GM12875 (cell line): ENCODE measurements around the gene ACER2.

Source experiments
- H3K4me3 ChIP-seq: one replicate; pipeline ENCODE4 v1.5.1; 2011; ENCODE audit warnings: low read depth, low read length, control low read depth
- TF ChIP-seq, protein P1 (sequence below): IDR thresholded peaks from 2 replicates; pipeline ENCODE4 v1.5.1; 2011; ENCODE audit warnings: low read depth, mild to moderate bottlenecking, control low read depth, inconsistent platforms, low read length, moderate library complexity, borderline replicate concordance; ENCODE audit not compliant: insufficient read depth

ACER2 gene

DNA sequence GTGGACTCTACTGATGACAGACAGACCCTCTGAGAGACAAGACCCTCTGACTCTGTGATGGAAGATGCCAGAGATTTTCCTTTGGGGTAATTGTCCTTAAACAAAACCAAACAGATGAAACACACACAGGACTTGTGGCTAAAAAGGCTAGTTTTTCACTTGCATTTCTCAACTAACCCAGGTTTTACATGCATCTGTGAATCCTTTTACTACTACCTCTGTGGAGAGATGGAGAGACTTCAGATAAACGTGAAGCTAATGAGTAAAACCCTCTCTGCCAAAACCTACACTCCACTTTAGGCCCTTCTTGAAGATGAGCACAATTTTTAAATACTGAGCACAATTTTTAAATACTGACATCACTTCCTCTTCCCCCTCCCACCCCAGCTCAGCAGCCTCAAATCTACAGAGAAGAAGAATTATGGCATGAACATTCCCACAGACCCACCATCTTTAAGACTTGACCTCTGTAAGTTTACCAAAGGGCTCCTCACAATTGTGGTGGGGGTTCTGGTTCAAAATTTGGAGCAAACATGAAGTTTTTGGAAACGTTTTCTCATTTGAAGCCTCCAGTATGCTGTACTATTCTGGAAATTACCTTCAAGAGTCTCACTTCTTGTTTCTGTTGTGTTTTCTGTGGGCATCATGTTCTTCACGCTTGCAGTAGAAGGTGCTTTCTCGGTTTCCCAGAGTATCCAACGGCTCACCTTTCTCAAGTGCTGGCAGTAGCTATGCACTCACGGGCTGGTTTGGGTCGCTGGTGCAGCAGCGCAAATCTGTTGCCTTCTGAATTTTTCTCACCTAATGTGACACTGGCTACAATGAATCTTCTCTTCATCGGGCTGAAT is 42.7 kb downstream of the ACER2 start:
- TF ChIP-seq, protein P1, sequence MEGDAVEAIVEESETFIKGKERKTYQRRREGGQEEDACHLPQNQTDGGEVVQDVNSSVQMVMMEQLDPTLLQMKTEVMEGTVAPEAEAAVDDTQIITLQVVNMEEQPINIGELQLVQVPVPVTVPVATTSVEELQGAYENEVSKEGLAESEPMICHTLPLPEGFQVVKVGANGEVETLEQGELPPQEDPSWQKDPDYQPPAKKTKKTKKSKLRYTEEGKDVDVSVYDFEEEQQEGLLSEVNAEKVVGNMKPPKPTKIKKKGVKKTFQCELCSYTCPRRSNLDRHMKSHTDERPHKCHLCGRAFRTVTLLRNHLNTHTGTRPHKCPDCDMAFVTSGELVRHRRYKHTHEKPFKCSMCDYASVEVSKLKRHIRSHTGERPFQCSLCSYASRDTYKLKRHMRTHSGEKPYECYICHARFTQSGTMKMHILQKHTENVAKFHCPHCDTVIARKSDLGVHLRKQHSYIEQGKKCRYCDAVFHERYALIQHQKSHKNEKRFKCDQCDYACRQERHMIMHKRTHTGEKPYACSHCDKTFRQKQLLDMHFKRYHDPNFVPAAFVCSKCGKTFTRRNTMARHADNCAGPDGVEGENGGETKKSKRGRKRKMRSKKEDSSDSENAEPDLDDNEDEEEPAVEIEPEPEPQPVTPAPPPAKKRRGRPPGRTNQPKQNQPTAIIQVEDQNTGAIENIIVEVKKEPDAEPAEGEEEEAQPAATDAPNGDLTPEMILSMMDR = no peak
- H3K4me3 ChIP-seq = peak overlapping the region; percentile 37

- TF ChIP-seq, protein P1 = no peak
- no peak overlapping the region for H3K4me3 ChIP-seq
These were observed 47.6 kb downstream of the ACER2 start for GRCh38 chr9:19456426-19456825.

GRCh38 chr9:19456996-19457692 is 48.3 kb downstream of the ACER2 start:
- no peak overlapping the region for H3K4me3 ChIP-seq
- TF ChIP-seq, protein P1 = peak; percentile 95

DNA sequence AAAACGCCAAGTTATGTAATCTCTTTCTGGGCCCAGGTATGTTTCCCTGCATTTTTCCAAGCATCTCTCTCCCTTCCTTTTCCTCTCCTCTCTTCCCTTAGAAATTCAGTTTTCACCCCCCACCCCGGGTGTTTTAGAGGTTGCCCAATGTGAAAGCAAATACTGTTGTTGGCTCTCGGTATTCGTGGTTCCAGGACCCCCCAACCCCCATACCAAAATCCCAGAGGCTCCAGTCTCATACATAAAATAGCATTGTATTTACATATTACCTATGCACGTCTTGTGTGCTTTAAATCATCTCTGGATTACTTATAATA is 48.8 kb downstream of the ACER2 start:
- no peak overlapping the region for H3K4me3 ChIP-seq
- TF ChIP-seq, protein P1 = no peak

- TF ChIP-seq, protein P1 = no peak
These were observed 51.4 kb downstream of the ACER2 start for GRCh38 chr9:19460243-19460642.

DNA sequence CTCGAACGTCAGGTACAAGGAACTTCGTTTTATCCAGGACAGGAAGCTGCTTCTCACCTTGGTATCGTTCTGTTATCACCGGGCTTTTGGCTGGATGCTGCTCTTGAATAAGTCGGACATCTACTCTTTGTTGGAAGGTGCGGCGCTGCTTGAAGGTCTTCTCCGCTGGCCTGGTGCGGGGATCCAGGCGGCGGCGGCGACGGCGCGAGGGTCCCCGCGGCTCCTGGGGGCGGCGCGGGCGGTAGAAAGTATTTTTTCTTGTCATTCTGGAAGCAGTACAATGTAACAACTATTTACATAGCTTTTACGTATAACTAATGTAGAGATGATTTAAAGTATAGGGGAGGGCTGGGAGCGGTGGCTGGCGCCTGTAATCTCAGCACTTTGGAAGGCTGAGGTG is 52.3 kb downstream of the ACER2 start:
- H3K4me3 ChIP-seq = no peak overlapping the region
- TF ChIP-seq, protein P1 = no peak

More at GRCh38 chr9:19460243-19460642, 51.4 kb downstream of the ACER2 start:
- no peak overlapping the region for H3K4me3 ChIP-seq
